H7 (cell line): ENCODE data around the gene PPFIBP2. TPM values are rescaled to one million over a fixed set of nuclear protein-coding genes. Genes with fewer than 3 reads are reported as not detected.

Experiments used
- DNase-seq: peaks from one replicate; pipeline ENCODE4 v3.0.0; 2012
- H3K27me3 ChIP-seq: 2 replicates; pipeline ENCODE4 v1.6.0; 2011; ENCODE audit warnings: mild to moderate bottlenecking, low read length; ENCODE audit not compliant: control insufficient read depth, insufficient read depth
- H3K36me3 ChIP-seq: replicated peaks from 2 replicates; pipeline ENCODE4 v1.5.1; 2011; ENCODE audit warnings: low read length; ENCODE audit not compliant: control insufficient read depth, insufficient read depth
- H3K4me3 ChIP-seq: 2 replicates; pipeline ENCODE4 v1.5.1; 2011; ENCODE audit warnings: low read depth, mild to moderate bottlenecking, control low read depth, low read length, moderate library complexity; ENCODE audit not compliant: insufficient read depth
- total RNA-seq: library from RNA; depleted of rRNA; stranded (reverse); fragments of >200 nt; shearing (Covaris generic); gene quantifications from 2 replicates; pipeline ENCODE4 v1.2.3, GENCODE V29; 2014

Gene PPFIBP2
- total RNA-seq, 1 experiment from 2014 or later = 9.4 TPM

DNA sequence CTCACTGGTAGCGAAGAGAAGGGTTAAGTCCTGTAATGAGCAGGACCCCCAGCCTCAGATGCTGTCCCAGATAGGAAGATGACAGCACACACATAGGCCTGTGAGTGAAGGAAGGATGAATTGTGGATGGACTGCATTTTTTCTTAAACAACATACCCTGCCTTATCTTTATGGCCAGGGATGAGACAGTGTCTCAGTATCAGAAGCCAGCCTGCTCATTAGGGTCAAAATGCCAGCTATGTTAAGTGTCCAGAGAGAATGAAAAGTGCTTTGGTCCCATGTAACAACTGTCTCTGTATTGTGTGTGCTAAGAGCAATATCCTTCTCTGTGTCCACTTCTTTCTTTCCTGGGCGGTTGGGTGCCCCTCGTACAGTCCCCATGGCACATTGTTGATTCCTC is 30.2 kb downstream of the PPFIBP2 start:
- no peaks in the 10 kb centered on the region for H3K27me3 ChIP-seq
- no peak for DNase-seq
- no peak overlapping the region for H3K4me3 ChIP-seq
- H3K36me3 ChIP-seq = no peaks in the 10 kb centered on the region

DNA sequence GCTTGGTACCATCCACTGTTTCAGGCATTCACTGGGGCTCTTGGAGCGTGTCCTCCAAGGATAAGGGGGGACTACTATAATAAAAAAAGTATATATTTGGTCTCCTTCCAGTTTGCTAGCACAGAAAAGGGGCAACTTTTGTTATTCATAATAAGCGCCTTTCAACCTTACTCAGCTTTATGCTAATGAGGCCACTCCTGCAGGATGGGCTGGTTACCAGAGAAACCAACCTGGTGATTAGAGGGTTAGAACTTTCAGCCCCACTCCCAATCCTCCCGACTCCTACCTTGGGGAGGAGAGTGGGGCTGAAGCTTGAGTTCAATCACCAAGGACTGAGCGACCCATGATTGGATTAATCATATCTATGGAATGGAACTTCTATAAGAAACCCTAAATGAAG is 31.8 kb downstream of the PPFIBP2 start:
- Histone ChIP-seq H3K27me3 (no peaks in the 10 kb centered on the region), H3K4me3 (no peak overlapping the region), H3K36me3 (no peaks in the 10 kb centered on the region)
- peak; percentile 13 for DNase-seq

DNA sequence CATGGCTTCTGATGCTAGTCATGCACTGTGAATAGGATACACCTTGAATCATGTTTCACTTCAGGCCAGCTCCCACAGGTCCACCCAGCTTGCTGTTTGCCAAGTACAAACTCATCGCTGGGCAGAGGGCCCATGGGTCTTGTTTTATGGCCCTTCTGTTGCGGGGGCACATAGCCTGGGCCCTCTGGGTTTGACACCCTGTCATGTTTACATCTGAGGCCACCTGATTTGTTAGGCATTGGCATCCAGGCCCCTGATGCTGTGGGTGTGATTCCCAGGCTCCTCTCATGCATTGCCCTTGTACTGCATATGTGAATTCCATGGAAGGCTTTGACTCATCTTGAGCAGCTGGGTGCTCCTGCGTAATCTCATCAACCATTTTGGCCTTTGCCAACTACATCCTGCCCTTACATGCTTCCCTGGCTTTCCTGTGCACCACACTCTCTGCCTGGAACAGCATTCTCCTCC is 32.6 kb downstream of the PPFIBP2 start:
- no peak overlapping the region for H3K4me3 ChIP-seq
- no peaks in the 10 kb centered on the region for H3K27me3 ChIP-seq
- no peak for DNase-seq
- no peaks in the 10 kb centered on the region for H3K36me3 ChIP-seq

DNA sequence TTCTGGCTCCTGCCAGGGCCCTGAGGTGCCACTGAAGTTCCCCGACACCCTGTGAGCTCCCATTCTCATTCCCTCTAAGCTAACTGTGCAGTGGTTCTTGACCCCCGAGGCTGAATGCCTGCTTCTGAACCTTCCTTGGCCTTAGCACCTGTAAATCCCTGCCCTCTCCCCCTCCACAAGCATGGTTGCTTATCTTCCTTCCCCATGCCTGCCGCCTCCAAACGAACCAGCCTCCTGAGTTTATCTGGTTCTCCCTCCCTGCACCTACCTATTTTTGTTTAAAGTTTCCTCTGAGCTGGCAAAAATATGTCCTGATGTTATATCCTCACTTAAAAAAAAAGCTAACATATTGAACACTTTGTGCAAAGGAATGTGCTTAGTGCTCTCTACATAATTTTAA is 33.9 kb downstream of the PPFIBP2 start:
- no peak for DNase-seq
- H3K36me3 ChIP-seq = no peaks in the 10 kb centered on the region
- no peaks in the 10 kb centered on the region for H3K27me3 ChIP-seq
- H3K4me3 ChIP-seq = no peak overlapping the region

DNA sequence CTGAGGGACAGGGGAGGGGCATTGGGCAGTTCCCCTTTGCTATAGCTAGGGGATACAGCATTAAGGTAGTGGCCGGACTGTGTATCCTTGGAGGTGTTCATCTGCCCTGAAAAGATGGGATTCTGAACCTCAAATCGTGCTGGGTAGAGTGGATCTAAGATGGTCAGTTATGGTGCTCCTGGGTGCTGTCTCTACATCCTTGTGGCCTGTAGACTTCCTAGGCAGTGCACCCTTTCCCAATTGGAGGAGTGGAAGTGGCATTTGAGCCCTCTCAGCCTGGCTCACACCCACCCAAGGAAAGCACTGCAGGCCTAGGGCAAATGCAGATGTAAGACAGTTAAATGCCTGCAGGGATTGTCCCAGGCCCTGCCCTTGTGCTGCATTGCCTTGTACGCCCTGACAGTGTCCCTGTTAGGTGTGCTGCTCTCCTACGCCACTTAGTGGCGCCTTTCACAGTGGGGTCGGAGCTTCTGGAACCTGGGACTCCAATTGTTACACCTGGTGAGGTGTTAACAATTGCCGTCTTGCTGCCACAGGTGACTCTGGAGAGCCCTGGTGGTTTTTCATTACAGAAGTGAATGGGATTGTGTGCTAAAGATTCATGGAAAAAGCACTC is 35.0 kb downstream of the PPFIBP2 start:
- Histone ChIP-seq H3K27me3 (no peaks in the 10 kb centered on the region), H3K4me3 (no peak overlapping the region), H3K36me3 (no peaks in the 10 kb centered on the region)
- DNase-seq = peak; percentile 65

DNA sequence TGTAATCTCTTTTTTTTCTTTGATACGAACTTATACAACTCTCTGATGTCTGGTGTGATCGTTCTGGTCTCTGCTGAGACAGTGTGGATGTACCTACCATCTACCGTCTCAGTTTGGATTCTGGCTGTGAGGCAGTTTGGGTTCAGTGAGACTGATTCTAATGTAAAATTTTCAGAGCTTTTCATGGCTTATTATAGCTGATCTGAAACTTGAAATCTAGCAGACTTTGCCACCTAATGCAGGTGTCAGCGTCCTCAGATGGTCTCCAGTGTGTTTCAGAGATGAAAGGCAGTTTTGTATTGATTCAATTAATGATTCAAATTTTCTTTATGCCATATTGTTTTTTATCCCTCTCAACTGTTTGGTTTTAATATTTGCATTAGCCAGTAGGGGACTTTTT is 35.9 kb downstream of the PPFIBP2 start:
- H3K4me3 ChIP-seq = no peak overlapping the region
- no peaks in the 10 kb centered on the region for H3K27me3 ChIP-seq
- no peaks in the 10 kb centered on the region for H3K36me3 ChIP-seq
- no peak for DNase-seq

DNA sequence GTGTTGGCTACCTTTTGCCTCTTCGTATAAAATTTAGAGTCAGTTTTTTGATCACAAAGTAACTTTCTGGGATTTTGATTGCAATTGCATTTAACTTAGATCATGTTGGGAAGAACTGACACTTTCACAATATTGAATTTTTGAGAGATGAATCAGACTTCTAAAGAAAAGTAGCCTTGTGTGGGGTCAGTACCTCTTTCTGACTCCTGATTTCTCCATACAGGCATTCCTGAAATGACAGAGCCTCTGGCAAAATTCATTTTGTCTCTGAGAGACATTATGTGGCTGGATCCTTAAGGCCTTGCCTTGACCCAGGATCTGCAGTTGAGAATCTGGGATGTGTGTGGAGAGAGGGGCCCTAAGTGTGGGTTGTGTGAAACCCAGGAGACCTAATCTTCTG is 37.8 kb downstream of the PPFIBP2 start:
- no peak for DNase-seq
- no peak overlapping the region for H3K4me3 ChIP-seq
- H3K27me3 ChIP-seq = no peaks in the 10 kb centered on the region
- no peaks in the 10 kb centered on the region for H3K36me3 ChIP-seq

DNA sequence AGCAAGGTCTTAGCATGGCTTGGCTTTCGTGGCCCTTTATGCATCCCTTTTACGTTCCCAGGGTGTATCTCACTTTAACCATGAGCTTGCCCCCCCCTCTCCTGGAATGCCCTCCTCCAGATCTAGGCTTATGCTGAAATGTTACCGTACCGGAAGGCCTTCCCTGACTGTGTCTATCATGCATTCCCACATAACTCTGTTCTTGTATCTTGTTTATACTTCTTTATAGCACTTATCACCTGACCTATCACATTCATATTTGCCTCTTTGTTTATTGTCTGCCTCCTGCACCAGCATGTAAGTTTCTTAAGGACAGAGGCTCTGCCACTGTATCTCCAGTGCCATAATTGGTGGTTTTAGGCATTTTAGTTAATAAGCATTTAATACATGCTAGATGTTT is 38.9 kb downstream of the PPFIBP2 start:
- no peak overlapping the region for H3K4me3 ChIP-seq
- no peak for DNase-seq
- H3K36me3 ChIP-seq = no peaks in the 10 kb centered on the region
- no peaks in the 10 kb centered on the region for H3K27me3 ChIP-seq

DNA sequence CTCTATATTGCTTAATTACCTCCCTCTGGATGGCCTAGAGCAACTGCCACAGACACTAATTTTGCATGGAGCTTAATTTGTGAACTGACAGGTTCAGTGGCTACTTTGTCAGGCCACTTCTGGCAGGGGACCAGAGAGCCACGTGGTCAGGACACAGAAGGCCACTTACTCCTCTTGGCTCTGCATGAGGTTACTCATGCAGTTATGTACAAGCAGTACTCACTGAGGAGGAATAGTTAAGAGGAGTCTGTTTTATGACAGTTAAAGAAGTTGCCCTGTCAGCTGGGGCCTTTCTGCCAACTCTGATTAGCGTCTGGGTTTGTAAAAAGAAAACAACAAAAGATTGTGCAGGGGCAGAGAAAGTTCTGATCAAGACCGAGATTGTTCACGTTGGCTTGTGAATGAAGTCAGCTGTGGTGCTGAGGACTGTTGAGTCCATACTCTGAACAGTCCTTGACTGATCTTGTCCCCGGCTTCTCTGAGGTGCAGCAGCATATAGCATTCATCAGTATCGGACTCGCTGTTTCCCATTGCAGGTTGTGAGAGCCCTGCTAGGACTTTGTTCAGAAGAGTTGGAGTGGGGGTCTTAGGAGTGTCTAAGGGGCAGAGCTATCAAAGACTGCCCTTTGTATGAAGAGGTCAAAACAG is 41.4 kb downstream of the PPFIBP2 start:
- no peak overlapping the region for H3K4me3 ChIP-seq
- no peak for DNase-seq

DNA sequence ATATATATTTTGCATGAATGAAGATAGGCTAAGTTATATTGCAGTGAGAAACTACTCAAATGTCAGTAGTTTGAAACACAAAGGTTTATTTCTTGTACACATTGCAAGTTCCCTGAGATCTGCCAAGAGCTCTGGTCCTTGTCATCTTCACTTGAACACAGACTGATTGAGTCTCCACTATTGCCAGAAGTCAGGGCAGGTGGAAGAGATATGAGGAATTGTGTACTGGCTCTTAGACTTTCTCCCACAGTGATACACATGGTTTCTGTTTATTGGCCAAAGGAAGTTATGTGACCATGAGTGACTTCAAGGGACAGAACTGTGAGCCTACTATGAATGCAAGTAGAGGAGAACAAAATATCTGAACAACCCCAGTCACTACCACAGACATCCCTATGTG is 44.2 kb downstream of the PPFIBP2 start:
- Histone ChIP-seq H3K36me3 (no peaks in the 10 kb centered on the region), H3K4me3 (no peak overlapping the region), H3K27me3 (no peaks in the 10 kb centered on the region)
- no peak for DNase-seq

More for the DNA sequence above, 41.4 kb downstream of the PPFIBP2 start:
- H3K36me3 ChIP-seq = no peaks in the 10 kb centered on the region
- H3K27me3 ChIP-seq = no peaks in the 10 kb centered on the region

DNA sequence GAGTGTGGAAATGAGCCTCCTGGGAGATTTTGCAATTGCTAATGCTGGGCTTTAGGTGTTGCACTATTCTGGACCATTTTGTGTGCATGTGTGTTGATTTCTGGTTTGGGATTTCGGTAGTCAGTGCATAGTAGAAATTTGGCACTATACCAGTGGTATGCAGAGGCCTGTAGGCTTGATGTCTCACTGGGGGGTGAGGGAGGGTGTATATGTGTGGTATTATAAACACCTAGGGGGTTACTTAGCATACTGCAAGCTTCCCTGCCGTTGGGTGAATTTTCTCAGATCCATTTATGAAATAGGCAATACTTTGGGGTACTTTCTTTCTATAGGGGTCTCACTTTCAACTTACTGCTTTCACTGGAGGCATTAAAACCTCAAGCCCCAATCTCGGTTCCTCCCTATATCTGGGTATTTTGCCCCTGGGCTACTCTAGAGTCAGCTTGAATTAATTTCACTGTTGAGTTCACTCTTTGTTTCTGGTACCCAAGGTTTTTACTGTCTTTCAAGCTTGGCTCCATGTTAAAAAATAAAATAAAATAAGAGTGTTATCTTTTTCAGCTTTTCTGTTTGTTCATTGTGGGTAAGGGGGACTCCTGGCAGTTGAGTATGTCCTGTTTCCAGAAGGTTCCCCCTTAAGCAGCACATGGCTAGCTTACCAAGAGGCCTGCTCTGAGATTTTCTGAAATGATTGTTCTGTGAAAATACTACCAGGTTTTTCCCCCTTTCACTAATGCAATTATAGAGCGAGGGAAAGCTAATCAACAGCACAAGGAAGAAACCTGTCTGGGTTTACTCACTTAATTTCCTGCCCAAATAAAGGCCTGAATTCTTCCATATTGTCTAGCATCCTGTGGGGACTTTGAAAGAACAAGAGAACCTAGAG is 45.8 kb downstream of the PPFIBP2 start:
- Histone ChIP-seq H3K4me3 (no peak overlapping the region), H3K27me3 (no peaks in the 10 kb centered on the region), H3K36me3 (no peaks in the 10 kb centered on the region)
- no peak for DNase-seq

DNA sequence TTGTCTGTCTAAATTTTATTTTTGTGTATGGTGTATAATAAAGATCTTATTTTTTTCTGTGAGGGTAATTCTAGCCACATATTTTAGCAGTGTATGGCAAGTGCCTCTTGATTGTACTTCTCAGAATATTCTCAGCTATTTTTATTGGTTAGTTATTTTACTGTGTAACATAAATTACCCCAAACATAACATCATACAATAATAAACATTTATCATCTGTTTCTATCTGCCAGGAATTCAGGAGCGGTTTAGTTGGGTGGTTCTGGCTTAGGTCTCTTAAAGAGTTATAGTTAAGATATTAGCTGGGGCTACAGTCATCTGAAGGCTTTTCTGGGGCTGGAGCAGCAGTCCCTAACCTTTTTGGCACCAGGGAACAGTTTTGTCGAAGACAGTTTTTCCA is 47.8 kb downstream of the PPFIBP2 start:
- H3K36me3 ChIP-seq = no peaks in the 10 kb centered on the region
- DNase-seq = no peak
- no peaks in the 10 kb centered on the region for H3K27me3 ChIP-seq
- H3K4me3 ChIP-seq = no peak overlapping the region

DNA sequence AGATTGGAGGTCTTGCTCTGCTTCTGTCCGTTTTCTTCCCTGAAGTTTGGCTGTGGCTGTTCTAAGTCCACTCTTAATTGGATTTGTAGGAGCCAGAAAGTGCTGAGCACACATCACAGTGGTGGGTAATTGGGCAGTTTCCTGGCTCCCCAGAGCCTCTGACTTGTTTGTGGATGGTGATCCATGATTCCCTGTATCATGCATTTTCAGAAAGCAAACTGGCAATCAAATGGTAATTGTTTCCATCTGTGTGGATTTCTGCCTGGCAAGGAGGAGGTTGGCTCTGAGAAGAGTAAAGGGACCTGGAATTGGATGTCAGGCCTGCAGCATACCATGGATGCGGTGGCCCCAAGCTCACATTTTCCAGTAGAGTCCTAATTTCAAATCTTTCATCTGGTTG is 49.5 kb downstream of the PPFIBP2 start:
- H3K4me3 ChIP-seq = no peak overlapping the region
- H3K27me3 ChIP-seq = no peaks in the 10 kb centered on the region
- no peak for DNase-seq
- H3K36me3 ChIP-seq = no peaks in the 10 kb centered on the region

DNA sequence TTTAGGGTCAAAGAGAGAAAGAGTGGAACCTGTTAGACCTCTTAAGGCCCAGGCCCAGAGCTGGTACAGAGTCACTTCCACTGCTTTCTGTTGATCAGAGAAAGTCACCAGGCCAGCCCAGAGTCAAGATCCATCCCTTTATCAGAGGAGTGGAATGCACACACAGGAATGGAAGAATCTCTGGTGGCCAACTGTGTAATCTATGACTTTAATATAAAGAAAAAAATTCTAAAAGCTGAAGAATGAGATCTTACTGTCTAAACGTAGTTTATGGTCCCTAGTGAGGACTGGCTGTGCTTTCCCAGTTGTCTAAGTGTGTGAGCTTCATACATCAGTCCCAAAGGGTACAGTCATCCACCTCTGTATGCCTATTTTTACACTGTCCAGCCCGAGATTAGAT is 51.0 kb downstream of the PPFIBP2 start:
- DNase-seq = no peak
- Histone ChIP-seq H3K4me3 (no peak overlapping the region), H3K36me3 (no peaks in the 10 kb centered on the region), H3K27me3 (no peaks in the 10 kb centered on the region)

DNA sequence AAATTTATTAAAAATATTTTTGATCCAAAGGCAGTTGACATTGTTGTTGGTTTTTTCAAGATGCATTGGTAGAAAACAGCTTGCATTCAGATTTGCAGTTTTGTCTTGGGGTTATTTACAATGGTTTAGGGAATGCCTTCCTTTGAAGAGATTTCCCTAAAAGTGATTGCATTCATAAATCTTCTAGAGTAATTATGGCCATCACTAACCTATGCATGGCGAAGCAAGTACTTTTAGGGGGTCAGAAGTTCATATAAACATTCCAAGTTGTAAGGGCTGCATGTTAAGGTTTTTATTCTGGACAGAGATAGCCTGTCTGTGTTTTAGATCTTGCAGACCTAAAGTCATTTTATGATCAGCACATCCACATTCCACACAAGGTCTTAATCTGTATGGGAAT is 53.5 kb downstream of the PPFIBP2 start:
- H3K36me3 ChIP-seq = no peaks in the 10 kb centered on the region
- no peak for DNase-seq

More for the DNA sequence above, 53.5 kb downstream of the PPFIBP2 start:
- Histone ChIP-seq H3K27me3 (no peaks in the 10 kb centered on the region), H3K4me3 (no peak overlapping the region)
